Measurements from ENCODE around the gene EVC. TPM values are rescaled to one million over a fixed set of nuclear protein-coding genes. Genes with fewer than 3 reads are reported as not detected.

The EVC gene
- total and polyA plus RNA-seq, 2 of the 8 experiments (the other 6 are each of a cell fraction or from before 2014, with no cell fraction given): 2.6 to 9.8 TPM

GRCh38 chr4:5810151-5810550 lies 99.2 kb downstream of the EVC start:
- CTCF ChIA-PET (ENCODE audit: partially characterized antibody): interaction anchor here (0.6 to 2.2 kb wide), 5 partner anchors 10 to 1379 kb away, joined by 3 to 9 read pairs (median 3); no protein-coding TSS in a partner anchor
- WGBS, 2 experiments (ENCODE audit: extremely low coverage in 1 of 2, insufficient coverage in 1 of 2, insufficient read length in 1 of 2, insufficient replicate concordance in 2 of 2, low coverage in 1 of 2, low lambda C conversion rate in 2 of 2, missing lambda C conversion rate in 1 of 2): 94% methylated on average over 3 of the region's 3 CpGs; no CpG with 5 or more reads in 1 of the 2 experiments

More at GRCh38 chr4:5810151-5810550, 99.2 kb downstream of the EVC start:
- peaks cover 0 to 12% of the 10 kb centered on the region in 2 experiments for H4K20me1 ChIP-seq (replicated peaks in 1 of 2; ENCODE audit: control insufficient read depth in 1 of 2, insufficient read depth in 2 of 2, low read length in 2 of 2)
- no peak overlapping the region for H3K9ac ChIP-seq (replicated peaks in 1 of 4; ENCODE audit: extremely low read depth in 1 of 4, low read depth in 3 of 4, low read length in 3 of 4)
- H2AFZ ChIP-seq (ENCODE audit: low read length): no peak overlapping the region
- no peak overlapping the region for H3K4ac ChIP-seq (replicated peaks; ENCODE audit: insufficient read length, low read depth, low read length)
- no peak overlapping the region for H3K14ac ChIP-seq (ENCODE audit: insufficient read length)
- no peak overlapping the region for H3K23ac ChIP-seq (ENCODE audit: insufficient read length)
- no peak for DNase-seq (ENCODE audit: low read depth in 1 of 2, low spot score in 2 of 2)
- peaks cover 3% of the 10 kb centered on the region; the same call in 1 of the 2 replicates for H3K79me1 ChIP-seq (ENCODE audit: low read depth, low read length)
- H3K23me2 ChIP-seq (ENCODE audit: low read depth, low read length): no peaks in the 10 kb centered on the region
- no peak overlapping the region for H3K27ac ChIP-seq (ENCODE audit: low read depth, low read length)
- H3K4me3 ChIP-seq (ENCODE audit: extremely low read depth in 1 of 4, insufficient read depth in 2 of 4, low read depth in 3 of 4, low read length in 4 of 4): no peak overlapping the region
- no peak overlapping the region for H2BK120ac ChIP-seq (replicated peaks; ENCODE audit: low read depth, low read length)
- no peak for FAIRE-seq
- no peaks in the 10 kb centered on the region for H3K9me3 ChIP-seq (ENCODE audit: insufficient read depth in 2 of 2, low read depth in 1 of 2, low read length in 1 of 2)
- no peaks in the 10 kb centered on the region for H3K4me1 ChIP-seq (replicated peaks in 1 of 4; ENCODE audit: control insufficient read depth in 3 of 4, insufficient read depth in 4 of 4, low read length in 3 of 4)
- H3K36me3 ChIP-seq (ENCODE audit: control insufficient read depth in 2 of 4, insufficient read depth in 4 of 4, low read length in 3 of 4): peaks cover 2 to 23% (median 9%) of the 10 kb centered on the region in 4 experiments; a peak in 5 of 8 replicates
- H2BK15ac ChIP-seq (ENCODE audit: low read length): no peak overlapping the region
- H4K8ac ChIP-seq (ENCODE audit: extremely low read depth, insufficient read depth, low read length): no peak overlapping the region
- no peak overlapping the region for H3K4me2 ChIP-seq (ENCODE audit: insufficient read depth in 1 of 2, low read depth in 2 of 2, low read length in 2 of 2)
- no peaks in the 10 kb centered on the region for H3K79me2 ChIP-seq (ENCODE audit: control insufficient read depth in 1 of 2, insufficient read depth in 2 of 2, low read length in 2 of 2)
- H2AK5ac ChIP-seq (ENCODE audit: low read depth, low read length): no peak overlapping the region
- POLR2A ChIA-PET (ENCODE audit: partially characterized antibody): no interaction called here
- H2BK20ac ChIP-seq (ENCODE audit: low read length): no peak overlapping the region
- no peak overlapping the region for H2BK5ac ChIP-seq (ENCODE audit: low read depth, low read length)
- H4K91ac ChIP-seq (replicated peaks; ENCODE audit: insufficient read length, low read length): no peak overlapping the region
- H3K56ac ChIP-seq (replicated peaks; ENCODE audit: insufficient read length, low read depth, low read length): no peak overlapping the region
- H2BK12ac ChIP-seq (ENCODE audit: low read depth, low read length): no peak overlapping the region
- H3K27me3 ChIP-seq (replicated peaks in 1 of 4; ENCODE audit: control insufficient read depth in 3 of 4, extremely low read depth in 1 of 4, insufficient read depth in 3 of 4, low read length in 3 of 4): no peaks in the 10 kb centered on the region; a peak in 1 of 7 replicates
- TF ChIP-seq HDAC2 (IDR thresholded peaks at IDR 0.05; ENCODE audit: borderline replicate concordance in 1 of 2, low read depth in 2 of 2, low read length in 2 of 2) (no peak), CTBP2 (IDR thresholded peaks at IDR 0.05; ENCODE audit: borderline replicate concordance, insufficient read depth, insufficient read length, low read length) (no peak), ZNF274 (IDR thresholded peaks at IDR 0.05; ENCODE audit: borderline replicate concordance, extremely low read depth, low read length) (no peak), BCL11A (IDR thresholded peaks at IDR 0.05; ENCODE audit: low read depth in 2 of 2, low read length in 2 of 2) (no peak), SUZ12 (IDR thresholded peaks at IDR 0.05; ENCODE audit: low read length) (no peak), TEAD4 (IDR thresholded peaks at IDR 0.05; ENCODE audit: low read depth, low read length) (no peak), GTF2F1 (IDR thresholded peaks at IDR 0.05; ENCODE audit: borderline replicate concordance, low read depth, low read length) (no peak), HDAC6 (IDR thresholded peaks at IDR 0.05; ENCODE audit: low read depth, low read length) (no peak)
- H3K18ac ChIP-seq (ENCODE audit: extremely low read depth, low read length): no peak overlapping the region
- no peak overlapping the region for H4K5ac ChIP-seq (ENCODE audit: insufficient read length, low read depth, low read length)

Data from H1 (cell line).